Astrocyte of the cerebellum (primary cell): ENCODE data around the gene CD101.

Source experiments
- DNase-seq: peaks from one replicate; pipeline ENCODE4 v3.0.0-alpha.2; 2011; ENCODE audit warnings: low read depth
- H3K4me3 ChIP-seq: 2 replicates; pipeline ENCODE4 v1.5.1; 2011; ENCODE audit warnings: mild to moderate bottlenecking, low read depth, low read length, moderate library complexity
- CTCF ChIP-seq: IDR thresholded peaks from 2 replicates; pipeline ENCODE4 v1.5.1; 2012; ENCODE audit warnings: low read length, low read depth, moderate library complexity, mild to moderate bottlenecking; ENCODE audit errors: missing control alignments
- in situ Hi-C: cut with HindIII; loops from 2 replicates; pipeline ENCODE4 v1.10.0; 2017; ENCODE audit warnings: low sequenced_read_pairs

The CD101 gene

GRCh38 chr1:116991171-116991845 lies 10.3 kb upstream of the CD101 start:
- DNase-seq: no peak
- TF ChIP-seq CTCF: no peak
- H3K4me3 ChIP-seq: no peak overlapping the region
- in situ Hi-C loops: no loop called here

- DNase-seq: no peak
- in situ Hi-C loops: no loop called here
- no peak overlapping the region for H3K4me3 ChIP-seq
- no peak for TF ChIP-seq CTCF
These were observed 9.6 kb upstream of the CD101 start for GRCh38 chr1:116991918-116992317.

GRCh38 chr1:116993286-116993685 lies 8.3 kb upstream of the CD101 start:
- no peak for TF ChIP-seq CTCF
- no peak for DNase-seq
- no peak overlapping the region for H3K4me3 ChIP-seq
- in situ Hi-C loops: no loop called here

GRCh38 chr1:116994411-116994810 lies 7.1 kb upstream of the CD101 start:
- H3K4me3 ChIP-seq: no peak overlapping the region
- no peak for DNase-seq
- in situ Hi-C loops: no loop called here
- no peak for TF ChIP-seq CTCF

GRCh38 chr1:116997066-116997465 lies 4.5 kb upstream of the CD101 start:
- no peak overlapping the region for H3K4me3 ChIP-seq
- DNase-seq: no peak
- no peak for TF ChIP-seq CTCF
- in situ Hi-C loops: no loop called here

- DNase-seq: no peak
- no peak overlapping the region for H3K4me3 ChIP-seq
- in situ Hi-C loops: no loop called here
- TF ChIP-seq CTCF: no peak
These were observed 3.9 kb upstream of the CD101 start for GRCh38 chr1:116997636-116998035.
